ENCODE data around the gene FAM131C. TPM values are rescaled to one million over a fixed set of nuclear protein-coding genes. Genes with fewer than 3 reads are reported as not detected.
"Not testable (repeated sequence)": the region's sequence is repeated elsewhere in the genome, so short reads cannot be mapped to it uniquely, and the experiment has no call there.

FAM131C gene
- total RNA-seq, 6 experiments from 2014 or later: 0.19 to 1.00 TPM; not detected in 4

GRCh38 chr1:16043950-16044349, 29.5 kb downstream of the FAM131C start:
- ATAC-seq (no peak), DNase-seq (no peak)
- H3K27ac ChIP-seq: no peak overlapping the region
- TF ChIP-seq CTCF (IDR thresholded peaks at IDR 0.05): no peak
- no peak for TF ChIP-seq POLR2A (IDR thresholded peaks at IDR 0.05)
- H3K4me3 ChIP-seq: no peak overlapping the region
- H3K36me3 ChIP-seq: no peaks in the 10 kb centered on the region
- H3K27me3 ChIP-seq: no peaks in the 10 kb centered on the region
- WGBS (ENCODE audit: insufficient coverage, low coverage, low lambda C conversion rate, missing lambda C conversion rate): no CpG with 5 or more reads among the region's 5 CpGs
- H3K4me1 ChIP-seq: no peaks in the 10 kb centered on the region
- no peaks in the 10 kb centered on the region for H3K9me3 ChIP-seq
- intact Hi-C loops (cut with DNase I): no loop called here

GRCh38 chr1:16043521-16043920, 29.9 kb downstream of the FAM131C start, which contains the start of gene CLCNKB:
TSS of gene CLCNKB (plus strand) at chr1:16043782. CDS start at chr1:16044493, 711 bp downstream.
- no peak for ATAC-seq
- DNase-seq: no peak
- Histone ChIP-seq H3K9me3 (no peaks in the 10 kb centered on the region), H3K27me3 (no peaks in the 10 kb centered on the region), H3K27ac (no peak within 1 kb of the TSS), H3K4me1 (no peaks in the 10 kb centered on the region), H3K4me3 (no peak within 1 kb of the TSS), H3K36me3 (no peaks in the 10 kb centered on the region)
- intact Hi-C loops (cut with DNase I): no loop called here
- WGBS (ENCODE audit: insufficient coverage, low coverage, low lambda C conversion rate, missing lambda C conversion rate): 49% methylated on average over 6 of the region's 7 CpGs
- no peak for TF ChIP-seq POLR2A (IDR thresholded peaks at IDR 0.05)
- no peak for TF ChIP-seq CTCF (IDR thresholded peaks at IDR 0.05)

- H3K4me3 ChIP-seq; H3K27ac ChIP-seq; H3K4me1 ChIP-seq; DNase-seq; H3K36me3 ChIP-seq; H3K9me3 ChIP-seq; intact Hi-C loops (cut with DNase I); H3K27me3 ChIP-seq; ATAC-seq: not testable (repeated sequence)
- WGBS (ENCODE audit: insufficient coverage, low coverage, low lambda C conversion rate, missing lambda C conversion rate): 80% methylated on average over 2 of the region's 9 CpGs
Measured at GRCh38 chr1:16042654-16043053, 30.8 kb downstream of the FAM131C start.

GRCh38 chr1:16042096-16042495, 31.4 kb downstream of the FAM131C start:
- DNase-seq (no peak), ATAC-seq (no peak)
- Histone ChIP-seq H3K4me3 (no peak overlapping the region), H3K27ac (no peak overlapping the region), H3K27me3 (no peaks in the 10 kb centered on the region), H3K9me3 (no peaks in the 10 kb centered on the region), H3K4me1 (no peaks in the 10 kb centered on the region), H3K36me3 (no peaks in the 10 kb centered on the region)
- WGBS (ENCODE audit: insufficient coverage, low coverage, low lambda C conversion rate, missing lambda C conversion rate): 25% methylated on average over 2 of the region's 9 CpGs
- intact Hi-C loops (cut with DNase I): no loop called here
- no peak for TF ChIP-seq CTCF (IDR thresholded peaks at IDR 0.05)
- no peak for TF ChIP-seq POLR2A (IDR thresholded peaks at IDR 0.05)

- H3K4me1 ChIP-seq: no peaks in the 10 kb centered on the region
- DNase-seq: no peak
- ATAC-seq: no peak
- H3K9me3 ChIP-seq: no peaks in the 10 kb centered on the region
- no peak overlapping the region for H3K27ac ChIP-seq
- intact Hi-C loops (cut with DNase I): no loop called here
- no peak for TF ChIP-seq POLR2A (IDR thresholded peaks at IDR 0.05)
- TF ChIP-seq CTCF (IDR thresholded peaks at IDR 0.05): no peak
- no peak overlapping the region for H3K4me3 ChIP-seq
- WGBS (ENCODE audit: insufficient coverage, low coverage, low lambda C conversion rate, missing lambda C conversion rate): 39% methylated on average over 5 of the region's 8 CpGs
- no peaks in the 10 kb centered on the region for H3K27me3 ChIP-seq
- no peaks in the 10 kb centered on the region for H3K36me3 ChIP-seq
Measured at GRCh38 chr1:16041200-16041599, 32.3 kb downstream of the FAM131C start.

- intact Hi-C loops (cut with DNase I): not testable (repeated sequence)
- WGBS (ENCODE audit: insufficient coverage, low coverage, low lambda C conversion rate, missing lambda C conversion rate): no CpG with 5 or more reads among the region's 8 CpGs
Measured at GRCh38 chr1:16039871-16040270, 33.6 kb downstream of the FAM131C start.

More at GRCh38 chr1:16039871-16040270, 33.6 kb downstream of the FAM131C start:
- not testable (repeated sequence) for ATAC-seq, DNase-seq, H3K4me3 ChIP-seq, H3K27ac ChIP-seq, H3K4me1 ChIP-seq, H3K9me3 ChIP-seq, H3K27me3 ChIP-seq, H3K36me3 ChIP-seq
